WTC11 (cell line): Measurements from ENCODE around the gene BCL7A. TPM values are rescaled to one million over a fixed set of nuclear protein-coding genes. Genes with fewer than 3 reads are reported as not detected.

Experiments used
- ATAC-seq: fragments of 200-7000 bp; cut with Tn5 transposase; 2 replicates; pipeline ENCODE4 v1.10.0; 2021; ENCODE audit warnings: mild to moderate bottlenecking, moderate library complexity
- CTCF ChIA-PET: fragments of 300-600 bp; sonication (Branson Sonifier 250); formaldehyde crosslinking; loops from one replicate; lab custom pipeline; 2021; ENCODE audit warnings: antibody characterized with exemption; lab: Charles Lee
- POLR2A ChIA-PET: fragments of 350-600 bp; sonication (Branson Sonifier 250); formaldehyde crosslinking; loops from one replicate; lab custom pipeline; 2021; ENCODE audit warnings: antibody characterized with exemption; lab: Charles Lee
- DNase-seq: peaks from one replicate; pipeline ENCODE4 v3.0.0; 2021; ENCODE audit warnings: low spot score
- H3K27ac Mint-ChIP-seq: 2 replicates; pipeline ENCODE4 v1.8.0; 2021; ENCODE audit warnings: mixed read lengths
- H3K27me3 Mint-ChIP-seq: 2 replicates; pipeline ENCODE4 v1.8.0; 2021; ENCODE audit warnings: low read depth, mild to moderate bottlenecking, moderate library complexity, mixed read lengths
- H3K36me3 Mint-ChIP-seq: 2 replicates; pipeline ENCODE4 v1.8.0; 2021; ENCODE audit warnings: mixed read lengths
- H3K4me1 Mint-ChIP-seq: 2 replicates; pipeline ENCODE4 v1.8.0; 2022; ENCODE audit warnings: mixed read lengths
- H3K4me3 Mint-ChIP-seq: 2 replicates; pipeline ENCODE4 v1.8.0; 2021; ENCODE audit warnings: mild to moderate bottlenecking, moderate library complexity, mixed read lengths
- H3K9me3 Mint-ChIP-seq: 2 replicates; pipeline ENCODE4 v1.8.0; 2021; ENCODE audit warnings: mixed read lengths
- ATF6 ChIP-seq: sonication (generic); formaldehyde crosslinking; IDR thresholded peaks from 2 replicates; pipeline ENCODE4 v1.8.1; 2023; ENCODE audit warnings: mild to moderate bottlenecking, missing genetic modification reagents
- CREB1 ChIP-seq: sonication (generic); formaldehyde crosslinking; IDR thresholded peaks from 2 replicates; pipeline ENCODE4 v1.8.0; 2023; ENCODE audit warnings: mild to moderate bottlenecking, missing genetic modification reagents
- E2F5 ChIP-seq: sonication (generic); formaldehyde crosslinking; IDR thresholded peaks from 2 replicates; pipeline ENCODE4 v1.8.1; 2022; ENCODE audit warnings: mild to moderate bottlenecking, moderate library complexity, missing genetic modification reagents
- FOXK1 ChIP-seq: sonication (generic); formaldehyde crosslinking; IDR thresholded peaks from 2 replicates; pipeline ENCODE4 v1.8.0; 2022; ENCODE audit warnings: mild to moderate bottlenecking, moderate library complexity, missing genetic modification reagents
- HMGXB4 ChIP-seq: sonication (generic); formaldehyde crosslinking; IDR thresholded peaks from 2 replicates; pipeline ENCODE4 v1.8.1; 2023; ENCODE audit warnings: mild to moderate bottlenecking, moderate library complexity, missing genetic modification reagents
- IRF1 ChIP-seq: sonication (generic); formaldehyde crosslinking; IDR thresholded peaks from 2 replicates; pipeline ENCODE4 v1.8.0; 2023; ENCODE audit warnings: missing genetic modification reagents
- JAZF1 ChIP-seq: fragments of 250-450 bp; sonication (Bioruptor Pico); IDR thresholded peaks from 2 replicates; pipeline ENCODE4 v1.9.0; 2021; ENCODE audit warnings: moderate library complexity, mild to moderate bottlenecking, inconsistent platforms
- MLX ChIP-seq: sonication (generic); formaldehyde crosslinking; IDR thresholded peaks from 2 replicates; pipeline ENCODE4 v1.8.1; 2023; ENCODE audit warnings: mild to moderate bottlenecking, missing genetic modification reagents, moderate library complexity
- NFATC4 ChIP-seq: fragments of 250-450 bp; sonication (Bioruptor Pico); IDR thresholded peaks from 2 replicates; pipeline ENCODE4 v1.9.0; 2021; ENCODE audit warnings: mild to moderate bottlenecking
- NR2C2 ChIP-seq: sonication (generic); formaldehyde crosslinking; IDR thresholded peaks from 2 replicates; pipeline ENCODE4 v1.8.0; 2022; ENCODE audit warnings: mild to moderate bottlenecking, missing genetic modification reagents
- RELA ChIP-seq: sonication (generic); formaldehyde crosslinking; IDR thresholded peaks from 2 replicates; pipeline ENCODE4 v1.8.1; 2022; ENCODE audit warnings: missing genetic modification reagents, mild to moderate bottlenecking, borderline replicate concordance
- ZMAT4 ChIP-seq: fragments of 250-450 bp; sonication (Bioruptor Pico); IDR thresholded peaks from 2 replicates; pipeline ENCODE4 v1.9.0; 2021; ENCODE audit warnings: mild to moderate bottlenecking
- ZNF121 ChIP-seq: sonication (generic); formaldehyde crosslinking; IDR thresholded peaks from 2 replicates; pipeline ENCODE4 v1.8.0; 2023; ENCODE audit warnings: missing genetic modification reagents
- total RNA-seq: library from RNA; stranded (reverse); gene quantifications from 3 replicates; pipeline ENCODE4 v1.2.3, GENCODE V29; 2021
- TF ChIP-seq, protein P1 (sequence below): fragments of 250-450 bp; sonication (Bioruptor Pico); IDR thresholded peaks from 2 replicates; pipeline ENCODE4 v1.8.0; 2021; ENCODE audit warnings: mild to moderate bottlenecking
- TF ChIP-seq, protein P2 (sequence below): fragments of 250-450 bp; sonication (Bioruptor Pico); conservative IDR thresholded peaks from 2 replicates; pipeline ENCODE4 v1.9.0; 2021; ENCODE audit warnings: mild to moderate bottlenecking
- TF ChIP-seq, protein P3 (sequence below): sonication (generic); formaldehyde crosslinking; IDR thresholded peaks from 2 replicates; pipeline ENCODE4 v1.8.0; 2022; ENCODE audit warnings: mild to moderate bottlenecking, missing genetic modification reagents
- TF ChIP-seq, protein P4 (sequence below): sonication (generic); formaldehyde crosslinking; IDR thresholded peaks from 2 replicates; pipeline ENCODE4 v1.8.1; 2023; ENCODE audit warnings: mild to moderate bottlenecking, missing genetic modification reagents
- TF ChIP-seq, protein P5 (sequence below): fragments of 250-450 bp; sonication (Bioruptor Pico); IDR thresholded peaks from 2 replicates; pipeline ENCODE4 v2.1.2; 2022; ENCODE audit warnings: mild to moderate bottlenecking, moderate library complexity

BCL7A gene
- total RNA-seq, 1 experiment from 2014 or later, result 19.7 TPM

GRCh38 chr12:122014781-122015180 lies 6.9 kb upstream of the BCL7A start (continued):
- TF ChIP-seq, protein P1, sequence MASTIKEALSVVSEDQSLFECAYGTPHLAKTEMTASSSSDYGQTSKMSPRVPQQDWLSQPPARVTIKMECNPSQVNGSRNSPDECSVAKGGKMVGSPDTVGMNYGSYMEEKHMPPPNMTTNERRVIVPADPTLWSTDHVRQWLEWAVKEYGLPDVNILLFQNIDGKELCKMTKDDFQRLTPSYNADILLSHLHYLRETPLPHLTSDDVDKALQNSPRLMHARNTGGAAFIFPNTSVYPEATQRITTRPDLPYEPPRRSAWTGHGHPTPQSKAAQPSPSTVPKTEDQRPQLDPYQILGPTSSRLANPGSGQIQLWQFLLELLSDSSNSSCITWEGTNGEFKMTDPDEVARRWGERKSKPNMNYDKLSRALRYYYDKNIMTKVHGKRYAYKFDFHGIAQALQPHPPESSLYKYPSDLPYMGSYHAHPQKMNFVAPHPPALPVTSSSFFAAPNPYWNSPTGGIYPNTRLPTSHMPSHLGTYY (CRISPR knock-in tag), result no peak
- TF ChIP-seq FOXK1 (CRISPR knock-in tag), result no peak
- TF ChIP-seq E2F5 (CRISPR knock-in tag), result no peak
- no peak for TF ChIP-seq NR2C2 (CRISPR knock-in tag)
- TF ChIP-seq, protein P2, sequence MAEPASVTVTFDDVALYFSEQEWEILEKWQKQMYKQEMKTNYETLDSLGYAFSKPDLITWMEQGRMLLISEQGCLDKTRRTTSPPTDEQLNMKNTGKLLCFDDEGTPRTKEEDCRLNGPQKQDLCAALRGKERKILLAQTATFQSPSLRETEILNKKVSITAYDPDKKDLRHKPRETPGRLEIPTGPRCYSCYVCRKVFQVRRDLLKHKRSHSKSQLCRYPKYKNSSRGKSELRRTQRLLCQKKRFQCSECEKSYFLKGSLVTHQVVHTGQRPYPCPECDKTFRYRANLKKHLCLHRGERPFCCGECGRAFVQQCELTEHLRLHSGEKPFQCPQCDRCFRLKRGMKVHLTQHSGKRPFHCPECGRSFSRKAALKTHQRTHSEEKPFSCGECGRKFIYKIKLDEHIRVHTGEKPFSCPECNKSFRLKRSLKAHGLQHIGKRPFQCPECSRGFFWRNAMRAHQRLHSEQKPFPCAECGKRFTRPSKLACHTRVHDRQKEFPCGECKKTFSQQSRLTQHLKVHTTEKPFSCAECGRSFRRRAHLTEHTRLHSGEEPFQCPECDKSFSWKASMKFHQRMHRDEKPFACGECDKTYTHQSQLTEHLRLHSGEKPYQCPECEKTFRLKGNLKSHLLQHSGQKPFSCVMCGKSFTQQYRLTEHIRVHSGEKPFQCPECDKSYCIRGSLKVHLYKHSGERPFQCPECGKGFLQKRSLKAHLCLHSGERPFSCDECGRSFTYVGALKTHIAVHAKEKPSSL, result no peak
- TF ChIP-seq, protein P3, sequence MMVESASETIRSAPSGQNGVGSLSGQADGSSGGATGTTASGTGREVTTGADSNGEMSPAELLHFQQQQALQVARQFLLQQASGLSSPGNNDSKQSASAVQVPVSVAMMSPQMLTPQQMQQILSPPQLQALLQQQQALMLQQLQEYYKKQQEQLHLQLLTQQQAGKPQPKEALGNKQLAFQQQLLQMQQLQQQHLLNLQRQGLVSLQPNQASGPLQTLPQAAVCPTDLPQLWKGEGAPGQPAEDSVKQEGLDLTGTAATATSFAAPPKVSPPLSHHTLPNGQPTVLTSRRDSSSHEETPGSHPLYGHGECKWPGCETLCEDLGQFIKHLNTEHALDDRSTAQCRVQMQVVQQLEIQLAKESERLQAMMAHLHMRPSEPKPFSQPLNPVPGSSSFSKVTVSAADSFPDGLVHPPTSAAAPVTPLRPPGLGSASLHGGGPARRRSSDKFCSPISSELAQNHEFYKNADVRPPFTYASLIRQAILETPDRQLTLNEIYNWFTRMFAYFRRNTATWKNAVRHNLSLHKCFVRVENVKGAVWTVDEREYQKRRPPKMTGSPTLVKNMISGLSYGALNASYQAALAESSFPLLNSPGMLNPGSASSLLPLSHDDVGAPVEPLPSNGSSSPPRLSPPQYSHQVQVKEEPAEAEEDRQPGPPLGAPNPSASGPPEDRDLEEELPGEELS (CRISPR knock-in tag), result no peak
- TF ChIP-seq RELA (CRISPR knock-in tag), result no peak
- TF ChIP-seq, all 79 proteins: peak for 0

- TF ChIP-seq ZNF121 (CRISPR knock-in tag) (no peak), HMGXB4 (no peak), ATF6 (no peak), NFATC4 (no peak), JAZF1 (no peak), MLX (CRISPR knock-in tag) (no peak), CREB1 (CRISPR knock-in tag) (no peak), IRF1 (no peak), ZMAT4 (no peak)
- TF ChIP-seq, protein P3 (CRISPR knock-in tag), result no peak
- TF ChIP-seq, protein P4, sequence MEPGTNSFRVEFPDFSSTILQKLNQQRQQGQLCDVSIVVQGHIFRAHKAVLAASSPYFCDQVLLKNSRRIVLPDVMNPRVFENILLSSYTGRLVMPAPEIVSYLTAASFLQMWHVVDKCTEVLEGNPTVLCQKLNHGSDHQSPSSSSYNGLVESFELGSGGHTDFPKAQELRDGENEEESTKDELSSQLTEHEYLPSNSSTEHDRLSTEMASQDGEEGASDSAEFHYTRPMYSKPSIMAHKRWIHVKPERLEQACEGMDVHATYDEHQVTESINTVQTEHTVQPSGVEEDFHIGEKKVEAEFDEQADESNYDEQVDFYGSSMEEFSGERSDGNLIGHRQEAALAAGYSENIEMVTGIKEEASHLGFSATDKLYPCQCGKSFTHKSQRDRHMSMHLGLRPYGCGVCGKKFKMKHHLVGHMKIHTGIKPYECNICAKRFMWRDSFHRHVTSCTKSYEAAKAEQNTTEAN (CRISPR knock-in tag), result no peak
- TF ChIP-seq, protein P5, sequence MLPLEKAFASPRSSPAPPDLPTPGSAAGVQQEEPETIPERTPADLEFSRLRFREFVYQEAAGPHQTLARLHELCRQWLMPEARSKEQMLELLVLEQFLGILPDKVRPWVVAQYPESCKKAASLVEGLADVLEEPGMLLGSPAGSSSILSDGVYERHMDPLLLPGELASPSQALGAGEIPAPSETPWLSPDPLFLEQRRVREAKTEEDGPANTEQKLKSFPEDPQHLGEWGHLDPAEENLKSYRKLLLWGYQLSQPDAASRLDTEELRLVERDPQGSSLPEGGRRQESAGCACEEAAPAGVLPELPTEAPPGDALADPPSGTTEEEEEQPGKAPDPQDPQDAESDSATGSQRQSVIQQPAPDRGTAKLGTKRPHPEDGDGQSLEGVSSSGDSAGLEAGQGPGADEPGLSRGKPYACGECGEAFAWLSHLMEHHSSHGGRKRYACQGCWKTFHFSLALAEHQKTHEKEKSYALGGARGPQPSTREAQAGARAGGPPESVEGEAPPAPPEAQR (CRISPR knock-in tag), result no peak
- TF ChIP-seq, all 79 proteins: peak for 0
- H3K27ac Mint-ChIP-seq, result no peak overlapping the region
- peaks cover 36% of the 10 kb centered on the region for H3K27me3 Mint-ChIP-seq
- no peak for DNase-seq
- H3K36me3 Mint-ChIP-seq, result no peaks in the 10 kb centered on the region; the same call in 1 of the 2 replicates
- ATAC-seq, result no peak
- peaks cover 13% of the 10 kb centered on the region for H3K4me1 Mint-ChIP-seq
- ChIA-PET CTCF (no interaction called here), POLR2A (no interaction called here)
- no peak overlapping the region for H3K4me3 Mint-ChIP-seq
- H3K9me3 Mint-ChIP-seq, result peaks cover 6% of the 10 kb centered on the region; the same call in 1 of the 2 replicates
Measured at GRCh38 chr12:122018457-122018856, 3.2 kb upstream of the BCL7A start.
